MM.1S (cell line): Measurements from ENCODE around the gene CEPT1.

Experiments used
- DNase-seq: peaks from one replicate; pipeline ENCODE4 v3.0.0-alpha.2; 2015
- H2AFZ ChIP-seq: fragments of 300-600 bp; sonication (generic); 2 replicates; pipeline ENCODE4 v1.6.0; 2016; ENCODE audit warnings: antibody characterized with exemption, low read length
- H3F3A ChIP-seq: fragments of 300-600 bp; sonication (generic); 2 replicates; pipeline ENCODE4 v1.6.1; 2016; ENCODE audit warnings: mild to moderate bottlenecking, antibody characterized with exemption, low read length, moderate library complexity, mixed read lengths; ENCODE audit not compliant: insufficient read depth
- H3K27ac ChIP-seq: fragments of 300-600 bp; sonication (generic); 2 replicates; pipeline ENCODE4 v1.5.1; 2016; ENCODE audit warnings: mild to moderate bottlenecking, low read length
- H3K27me3 ChIP-seq: fragments of 300-600 bp; sonication (generic); replicated peaks from 2 replicates; pipeline ENCODE4 v1.6.0; 2016; ENCODE audit warnings: low read length; ENCODE audit not compliant: insufficient read depth
- H3K36me3 ChIP-seq: fragments of 300-600 bp; sonication (generic); replicated peaks from 2 replicates; pipeline ENCODE4 v1.6.1; 2016; ENCODE audit warnings: mild to moderate bottlenecking, low read length, mixed read lengths; ENCODE audit not compliant: insufficient read depth
- H3K4me1 ChIP-seq: fragments of 300-600 bp; sonication (generic); 2 replicates; pipeline ENCODE4 v1.6.1; 2016; ENCODE audit warnings: low read length, mixed read lengths
- H3K4me2 ChIP-seq: fragments of 300-600 bp; sonication (generic); 2 replicates; pipeline ENCODE4 v1.6.0; 2016; ENCODE audit warnings: low read depth, low read length
- H3K4me3 ChIP-seq: fragments of 300-600 bp; sonication (generic); 2 replicates; pipeline ENCODE4 v1.5.1; 2016; ENCODE audit warnings: low read length, mixed read lengths
- H3K79me2 ChIP-seq: fragments of 300-600 bp; sonication (generic); 2 replicates; pipeline ENCODE4 v1.6.1; 2016; ENCODE audit warnings: mixed run types, low read length, mixed read lengths
- H3K9ac ChIP-seq: fragments of 300-600 bp; sonication (generic); 2 replicates; pipeline ENCODE4 v1.6.1; 2016; ENCODE audit warnings: low read length, mixed read lengths
- H3K9me2 ChIP-seq: fragments of 300-600 bp; sonication (generic); replicated peaks from 2 replicates; pipeline ENCODE4 v1.6.1; 2016; ENCODE audit warnings: mild to moderate bottlenecking, low read length, mixed read lengths; ENCODE audit not compliant: insufficient read depth
- H3K9me3 ChIP-seq: fragments of 300-600 bp; sonication (generic); replicated peaks from 2 replicates; pipeline ENCODE4 v1.6.1; 2016; ENCODE audit warnings: mild to moderate bottlenecking, low read length, mixed read lengths; ENCODE audit not compliant: insufficient read depth
- H4K20me1 ChIP-seq: fragments of 300-600 bp; sonication (generic); 2 replicates; pipeline ENCODE4 v1.6.1; 2016; ENCODE audit warnings: mild to moderate bottlenecking, low read length, moderate library complexity, mixed read lengths; ENCODE audit not compliant: insufficient read depth
- CTCF ChIP-seq: fragments of 300-600 bp; sonication (generic); IDR thresholded peaks from 2 replicates; pipeline ENCODE4 v1.5.1; 2016; ENCODE audit warnings: antibody characterized with exemption, low read length, mixed read lengths
- EZH2 ChIP-seq: fragments of 300-600 bp; sonication (generic); optimal IDR thresholded peaks from 2 replicates; pipeline ENCODE3; 2017; ENCODE audit warnings: low read depth, mild to moderate bottlenecking, antibody characterized with exemption, low read length, mixed read lengths
- EZH2phosphoT487 ChIP-seq: fragments of 300-600 bp; sonication (generic); IDR thresholded peaks from 2 replicates; pipeline ENCODE4 v1.6.1; 2018; ENCODE audit warnings: antibody characterized with exemption, low read length

The CEPT1 gene

DNA sequence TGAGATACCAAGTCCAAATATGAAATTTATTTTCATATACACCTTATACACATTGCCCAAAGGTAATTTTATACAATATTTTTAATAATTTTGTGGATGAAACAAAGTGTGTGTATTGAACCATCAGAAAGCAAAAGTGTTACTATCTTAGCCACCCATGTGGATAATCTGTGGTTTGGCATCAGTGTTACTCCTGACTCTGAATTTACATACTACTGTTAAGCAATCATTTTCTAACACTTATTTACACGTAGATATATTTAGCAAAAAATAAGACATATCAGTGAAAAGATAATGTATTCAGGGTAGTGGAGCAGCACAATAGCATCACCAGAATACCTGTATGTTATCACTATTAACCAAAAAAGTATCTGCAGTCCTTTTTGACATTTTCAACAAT is 36.7 kb downstream of the CEPT1 start:
- Histone ChIP-seq H2AFZ (no peak overlapping the region), H3K4me1 (no peaks in the 10 kb centered on the region), H3K4me2 (no peak overlapping the region), H3K27me3 (no peaks in the 10 kb centered on the region), H3K9me2 (no peaks in the 10 kb centered on the region), H3K4me3 (no peak overlapping the region), H3K79me2 (no peaks in the 10 kb centered on the region), H3K9ac (no peak overlapping the region), H3K27ac (no peak overlapping the region), H3F3A (no peaks in the 10 kb centered on the region), H3K36me3 (no peaks in the 10 kb centered on the region), H3K9me3 (no peaks in the 10 kb centered on the region), H4K20me1 (no peaks in the 10 kb centered on the region)
- no peak for DNase-seq
- TF ChIP-seq EZH2phosphoT487 (no peak), CTCF (no peak), EZH2 (no peak)

- Histone ChIP-seq H3K4me1 (no peaks in the 10 kb centered on the region), H3K4me3 (no peak overlapping the region), H3F3A (no peaks in the 10 kb centered on the region), H3K9me3 (no peaks in the 10 kb centered on the region), H4K20me1 (no peaks in the 10 kb centered on the region), H3K9me2 (no peaks in the 10 kb centered on the region), H3K27me3 (no peaks in the 10 kb centered on the region), H3K36me3 (no peaks in the 10 kb centered on the region), H3K9ac (no peak overlapping the region), H2AFZ (no peak overlapping the region), H3K4me2 (no peak overlapping the region), H3K27ac (no peak overlapping the region), H3K79me2 (no peaks in the 10 kb centered on the region)
- TF ChIP-seq CTCF: no peak
- no peak for TF ChIP-seq EZH2
- no peak for TF ChIP-seq EZH2phosphoT487
- no peak for DNase-seq
Observed at GRCh38 chr1:111179968-111180533, 40.0 kb downstream of the CEPT1 start.

- Histone ChIP-seq H3K4me1 (no peaks in the 10 kb centered on the region), H3K4me2 (no peak overlapping the region), H3K9me3 (no peaks in the 10 kb centered on the region), H3F3A (no peaks in the 10 kb centered on the region), H2AFZ (no peak overlapping the region), H3K27ac (no peak overlapping the region), H3K27me3 (no peaks in the 10 kb centered on the region), H3K79me2 (no peaks in the 10 kb centered on the region), H3K9me2 (no peaks in the 10 kb centered on the region), H4K20me1 (no peaks in the 10 kb centered on the region), H3K4me3 (no peak overlapping the region), H3K9ac (no peak overlapping the region), H3K36me3 (no peaks in the 10 kb centered on the region)
- no peak for DNase-seq
- TF ChIP-seq EZH2 (no peak), EZH2phosphoT487 (no peak), CTCF (no peak)
Observed at GRCh38 chr1:111182052-111182451, 42.0 kb downstream of the CEPT1 start.
